OCI-LY3 (cell line): ENCODE data around the gene MYOCOS.
A peak's percentile ranks its signal among the peaks of the same experiment; 100 is the strongest.

Source experiments
- H2AFZ ChIP-seq: fragments of 200-600, 300-600 bp; shearing (Covaris generic); 2 replicates; pipeline ENCODE4 v1.6.0; 2014; ENCODE audit warnings: antibody characterized with exemption, low read depth, low read length
- H3K27ac ChIP-seq: fragments of 200-600, 300-600 bp; sonication (generic); 2 replicates; pipeline ENCODE4 v1.5.1; 2014; ENCODE audit warnings: mild to moderate bottlenecking, low read length, moderate library complexity, mixed read lengths
- H3K27me3 ChIP-seq: fragments of 200-600, 300-600 bp; sonication (generic); 2 replicates; pipeline ENCODE4 v1.6.1; 2014; ENCODE audit warnings: low read depth, low read length, mixed read lengths
- H3K36me3 ChIP-seq: fragments of 200-600, 300-600 bp; sonication (generic); replicated peaks from 2 replicates; pipeline ENCODE3; 2014; ENCODE audit warnings: low read depth, low read length, mixed read lengths
- H3K4me1 ChIP-seq: fragments of 300-600, 200-600 bp; sonication (generic); 2 replicates; pipeline ENCODE4 v1.6.1; 2014; ENCODE audit warnings: low read length, mixed read lengths
- H3K4me2 ChIP-seq: fragments of 200-600, 300-600 bp; sonication (generic); 2 replicates; pipeline ENCODE4 v1.6.1; 2014; ENCODE audit warnings: low read length, mixed read lengths
- H3K4me3 ChIP-seq: fragments of 300-600, 200-600 bp; sonication (generic); 2 replicates; pipeline ENCODE4 v1.5.1; 2014; ENCODE audit warnings: antibody characterized with exemption, mild to moderate bottlenecking, low read length, moderate library complexity
- H3K79me2 ChIP-seq: fragments of 300-600, 200-600 bp; shearing (Covaris generic); 2 replicates; pipeline ENCODE4 v1.6.1; 2014; ENCODE audit warnings: mild to moderate bottlenecking, low read length, mixed read lengths
- H3K9ac ChIP-seq: fragments of 300-600, 200-600 bp; shearing (Covaris generic); 2 replicates; pipeline ENCODE4 v1.6.0; 2014; ENCODE audit warnings: mild to moderate bottlenecking, low read length, moderate library complexity
- H3K9me3 ChIP-seq: fragments of 200-600, 300-600 bp; shearing (Covaris generic); 2 replicates; pipeline ENCODE4 v1.6.1; 2014; ENCODE audit warnings: low read length, mixed read lengths; ENCODE audit not compliant: insufficient read depth
- H4K20me1 ChIP-seq: fragments of 200-600, 300-600 bp; sonication (generic); 2 replicates; pipeline ENCODE4 v1.6.1; 2016; ENCODE audit warnings: low read length, mixed read lengths; ENCODE audit not compliant: insufficient read depth
- CTCF ChIP-seq: fragments of 200-600, 300-600 bp; sonication (generic); IDR thresholded peaks from 2 replicates; pipeline ENCODE4 v1.5.1; 2014; ENCODE audit warnings: antibody characterized with exemption, low read length, low read depth
- EZH2phosphoT487 ChIP-seq: fragments of 200-600 bp; shearing (Covaris generic); IDR thresholded peaks from 2 replicates; pipeline ENCODE4 v1.6.1; 2018; ENCODE audit warnings: antibody characterized with exemption, mixed run types, low read depth

MYOCOS gene

GRCh38 chr1:171590022-171590421, 32.0 kb upstream of the MYOCOS start:
- TF ChIP-seq CTCF (no peak), EZH2phosphoT487 (no peak)
- Histone ChIP-seq H3K4me3 (no peak overlapping the region), H3K36me3 (peaks cover 69% of the 10 kb centered on the region)

GRCh38 chr1:171595324-171595723, 26.7 kb upstream of the MYOCOS start:
- H3K4me1 ChIP-seq: peaks cover 44% of the 10 kb centered on the region
- H3K4me2 ChIP-seq: no peak overlapping the region
- H3K79me2 ChIP-seq: no peaks in the 10 kb centered on the region
- H3K9ac ChIP-seq: no peak overlapping the region
- TF ChIP-seq CTCF (no peak), EZH2phosphoT487 (no peak)
- H2AFZ ChIP-seq: no peak overlapping the region
- peak overlapping the region; percentile 63 for H3K27ac ChIP-seq
- H3K36me3 ChIP-seq: peaks cover 61% of the 10 kb centered on the region
- H4K20me1 ChIP-seq: no peaks in the 10 kb centered on the region
- H3K9me3 ChIP-seq: no peaks in the 10 kb centered on the region
- no peaks in the 10 kb centered on the region for H3K27me3 ChIP-seq
- no peak overlapping the region for H3K4me3 ChIP-seq

More at GRCh38 chr1:171590022-171590421, 32.0 kb upstream of the MYOCOS start:
- Histone ChIP-seq H3K4me1 (peaks cover 30% of the 10 kb centered on the region), H4K20me1 (no peaks in the 10 kb centered on the region), H3K27ac (peak overlapping the region; percentile 46), H3K9me3 (no peaks in the 10 kb centered on the region), H3K9ac (no peak overlapping the region), H3K79me2 (peaks cover 6% of the 10 kb centered on the region; the same call in 1 of the 2 replicates), H2AFZ (no peak overlapping the region), H3K4me2 (peak overlapping the region; percentile 10; the same call in 1 of the 2 replicates), H3K27me3 (no peaks in the 10 kb centered on the region)

- H3K4me1 ChIP-seq: peaks cover 52% of the 10 kb centered on the region
- TF ChIP-seq CTCF (no peak), EZH2phosphoT487 (no peak)
- no peak overlapping the region for H2AFZ ChIP-seq
- no peak overlapping the region for H3K4me2 ChIP-seq
- H3K27me3 ChIP-seq: no peaks in the 10 kb centered on the region
- 0 out of 2 replicates have a peak overlapping the region, but pooled peaks have one; percentile 12 for H3K9ac ChIP-seq
- H3K36me3 ChIP-seq: peaks cover 54% of the 10 kb centered on the region
- H3K9me3 ChIP-seq: no peaks in the 10 kb centered on the region
- H3K79me2 ChIP-seq: no peaks in the 10 kb centered on the region
- H3K4me3 ChIP-seq: no peak overlapping the region
- peak overlapping the region; percentile 63 for H3K27ac ChIP-seq
- no peaks in the 10 kb centered on the region for H4K20me1 ChIP-seq
These were observed 25.9 kb upstream of the MYOCOS start for GRCh38 chr1:171596119-171596518.

GRCh38 chr1:171596705-171597104, 25.3 kb upstream of the MYOCOS start:
- Histone ChIP-seq H3K4me3 (no peak overlapping the region), H4K20me1 (no peaks in the 10 kb centered on the region), H2AFZ (no peak overlapping the region), H3K27me3 (no peaks in the 10 kb centered on the region), H3K27ac (peak overlapping the region; percentile 93; the same call in 1 of the 2 replicates), H3K4me1 (peaks cover 58% of the 10 kb centered on the region), H3K9ac (no peak overlapping the region), H3K4me2 (no peak overlapping the region), H3K36me3 (peaks cover 49% of the 10 kb centered on the region), H3K79me2 (no peaks in the 10 kb centered on the region), H3K9me3 (no peaks in the 10 kb centered on the region)
- no peak for TF ChIP-seq CTCF
- TF ChIP-seq EZH2phosphoT487: no peak
